GM12874 (cell line): ENCODE measurements around the gene SENP1.

Experiments
- CTCF ChIP-seq: IDR thresholded peaks from 2 replicates; pipeline ENCODE4 v1.5.1; 2011; ENCODE audit warnings: low read depth, mild to moderate bottlenecking, control low read depth, low read length, moderate library complexity; ENCODE audit not compliant: insufficient read depth

SENP1 gene

GRCh38 chr12:48031135-48031960 is 74.5 kb downstream of the SENP1 start:
- TF ChIP-seq CTCF = no peak

GRCh38 chr12:48030173-48030650 is 75.7 kb downstream of the SENP1 start:
- no peak for TF ChIP-seq CTCF

- no peak for TF ChIP-seq CTCF
Observed at GRCh38 chr12:48029491-48030172, 76.2 kb downstream of the SENP1 start.

GRCh38 chr12:48028541-48029431 is 77.1 kb downstream of the SENP1 start:
- TF ChIP-seq CTCF = no peak

- TF ChIP-seq CTCF = no peak
Observed at GRCh38 chr12:48027183-48028002, 78.5 kb downstream of the SENP1 start.

- no peak for TF ChIP-seq CTCF
Observed at GRCh38 chr12:48026060-48026827, 79.6 kb downstream of the SENP1 start.
